GM21423 (cell line): ENCODE results near the gene PSMD6.

Experiments used
- ATAC-seq: cut with Tn5 transposase; IDR thresholded peaks from one replicate; pipeline ENCODE4 v1.9.1; 2021; ENCODE audit warnings: mild to moderate bottlenecking, moderate library complexity; ENCODE audit not compliant: unreplicated experiment

The PSMD6 gene

DNA sequence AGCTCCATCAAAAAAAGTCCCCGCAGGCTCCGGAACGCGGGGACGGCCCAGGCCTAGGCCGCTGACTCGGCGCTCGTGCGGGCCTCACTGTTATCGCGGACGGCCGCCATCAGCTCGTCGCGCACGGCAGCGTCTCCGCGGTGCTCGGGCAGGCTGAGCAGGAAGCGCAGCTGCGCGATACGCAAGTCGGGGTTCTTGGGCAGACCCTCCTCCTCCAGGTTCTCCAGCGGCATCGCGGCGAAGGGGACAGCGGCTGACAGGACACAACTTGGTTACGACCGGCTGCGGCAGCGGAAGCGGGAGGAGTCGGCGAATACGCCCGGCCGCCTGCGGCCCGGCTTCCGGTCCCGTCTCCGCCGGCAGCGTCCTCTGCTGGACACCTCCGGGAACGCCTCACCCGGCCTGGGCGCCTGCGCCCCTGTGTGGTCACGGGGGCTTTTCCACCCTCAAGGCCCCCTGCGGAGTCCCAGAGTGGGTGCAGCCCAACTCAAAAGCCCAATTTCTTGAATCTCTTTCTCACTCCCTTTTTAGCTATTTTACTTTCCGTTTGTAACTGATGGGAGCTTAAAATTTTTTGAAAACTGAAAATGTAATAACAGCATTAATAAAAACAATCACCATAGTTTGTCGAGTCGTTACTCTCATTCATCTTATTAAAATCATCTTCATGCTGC, at the start of gene PSMD6:
Gene PSMD6, minus strand, starts transcription at position 308 of the 674 bp plus-strand sequence. Its CDS starts 75 bp downstream, at position 233.
- ATAC-seq: peak; percentile 97

DNA sequence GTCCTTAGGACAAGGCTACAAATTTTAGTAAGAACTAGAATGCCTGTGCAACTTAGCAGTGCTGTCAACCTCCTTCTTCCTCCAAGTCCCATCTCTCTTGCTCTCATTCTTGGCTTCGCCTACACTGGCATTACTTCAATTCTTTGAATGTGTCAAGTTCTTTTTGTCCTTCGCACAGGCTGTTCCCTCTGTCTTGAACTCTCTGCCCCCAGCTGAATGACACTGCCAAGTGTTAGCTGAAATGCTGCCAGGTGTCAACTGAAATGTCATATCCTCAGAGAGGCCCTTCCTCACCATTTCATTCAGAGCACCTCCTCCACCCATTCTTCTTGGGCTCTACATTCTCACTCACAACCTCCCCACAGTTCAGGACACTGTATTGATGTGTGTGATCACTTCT, 48.8 kb upstream of the PSMD6 start:
- ATAC-seq: no peak

DNA sequence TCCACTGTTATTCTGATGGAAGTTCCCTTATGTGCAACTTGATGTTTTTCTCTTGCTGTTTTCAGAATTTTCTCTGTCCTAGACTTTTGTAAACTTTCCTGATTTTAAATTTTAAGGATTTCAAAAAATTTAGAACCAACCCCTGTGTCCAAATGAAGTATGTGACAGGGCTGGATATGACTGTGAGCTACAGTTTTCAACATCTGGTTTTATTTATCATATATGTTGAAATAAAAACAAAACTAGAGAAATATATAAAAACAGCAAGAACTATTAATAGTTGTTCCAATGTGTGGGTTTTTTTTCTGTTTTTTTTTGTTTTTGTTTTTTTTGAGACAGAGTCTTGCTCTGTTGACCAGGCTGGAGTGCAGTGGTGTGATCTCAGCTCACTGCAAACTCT, 47.4 kb upstream of the PSMD6 start:
- no peak for ATAC-seq

DNA sequence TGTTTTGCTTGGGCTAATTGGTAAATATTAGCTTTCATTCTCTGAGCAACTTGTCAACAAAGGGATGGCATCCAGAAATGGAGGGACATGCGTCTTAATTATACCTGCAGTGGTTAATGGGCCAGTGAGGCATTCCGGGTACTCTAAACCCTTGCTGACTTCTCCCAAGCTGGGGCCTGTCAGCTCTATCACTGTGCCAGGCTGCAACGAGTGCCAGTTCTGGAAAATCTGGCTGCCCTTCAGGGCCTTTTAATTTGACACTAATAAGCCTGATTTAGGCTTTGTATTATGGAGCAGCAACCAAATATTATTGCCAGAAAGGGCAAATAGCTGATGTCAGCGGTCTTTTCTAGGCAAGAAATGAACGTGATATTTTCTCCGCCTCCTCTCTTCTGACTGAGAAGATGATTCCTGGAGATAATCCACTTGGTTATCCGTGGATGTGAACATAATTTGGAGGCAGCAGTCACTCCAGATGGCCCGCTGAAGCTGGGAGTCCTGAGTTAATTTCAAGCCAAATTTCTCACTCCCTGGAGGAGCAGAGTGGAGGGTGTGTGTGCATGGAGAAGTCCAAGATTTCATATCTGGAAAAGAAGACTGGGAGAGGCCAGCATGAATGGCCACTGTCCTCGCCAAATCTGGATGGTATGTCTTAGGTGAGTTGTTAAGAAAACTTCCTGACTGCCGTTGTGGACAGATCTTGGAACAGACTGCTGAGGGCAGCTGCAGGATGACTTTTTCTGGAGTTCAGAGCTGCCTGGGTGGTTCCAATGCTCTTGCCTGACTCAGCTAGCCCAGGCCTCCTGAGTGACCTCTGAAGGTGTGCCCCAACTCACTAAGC, 44.4 kb upstream of the PSMD6 start:
- no peak for ATAC-seq

DNA sequence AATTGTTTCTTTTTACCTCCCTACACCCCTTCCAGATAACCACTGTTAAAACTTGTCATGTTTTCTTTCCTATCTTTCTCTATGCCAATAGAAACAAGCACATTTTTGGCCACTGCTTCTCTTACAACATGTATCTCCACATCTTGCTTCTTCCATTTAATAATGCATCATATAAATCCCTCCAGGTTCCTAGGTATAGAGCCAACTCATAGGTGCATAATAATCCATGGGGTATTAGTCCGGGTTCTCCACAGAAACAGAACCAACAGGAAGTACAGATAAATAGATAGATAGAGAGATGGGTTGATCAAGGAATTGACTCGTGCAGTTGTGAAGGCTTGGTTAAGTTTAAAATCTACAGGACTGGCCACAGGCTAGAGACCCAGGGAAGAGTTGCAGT, 41.5 kb upstream of the PSMD6 start:
- no peak for ATAC-seq

DNA sequence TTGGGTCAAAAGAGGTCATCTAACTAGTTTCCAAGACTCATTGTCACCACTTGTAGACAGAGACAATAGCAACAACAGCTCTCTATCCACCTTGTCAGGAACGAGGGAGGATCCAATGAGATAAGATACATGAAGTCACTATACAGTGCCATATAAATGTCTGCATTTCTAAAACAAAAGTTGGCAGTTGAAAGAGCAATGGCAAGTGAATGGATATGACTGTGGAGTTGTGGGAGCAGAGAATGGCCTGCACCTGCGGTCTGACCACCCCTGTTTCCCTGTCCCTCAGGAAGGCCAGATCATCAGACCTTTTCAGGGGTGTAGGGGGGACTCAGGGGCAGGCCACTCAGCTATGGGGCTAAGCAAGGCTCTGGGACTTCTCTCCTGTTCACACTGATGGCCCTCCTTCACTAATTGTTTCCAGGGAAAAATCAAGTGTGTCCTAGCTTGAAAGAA, 40.7 kb upstream of the PSMD6 start:
- ATAC-seq: no peak

DNA sequence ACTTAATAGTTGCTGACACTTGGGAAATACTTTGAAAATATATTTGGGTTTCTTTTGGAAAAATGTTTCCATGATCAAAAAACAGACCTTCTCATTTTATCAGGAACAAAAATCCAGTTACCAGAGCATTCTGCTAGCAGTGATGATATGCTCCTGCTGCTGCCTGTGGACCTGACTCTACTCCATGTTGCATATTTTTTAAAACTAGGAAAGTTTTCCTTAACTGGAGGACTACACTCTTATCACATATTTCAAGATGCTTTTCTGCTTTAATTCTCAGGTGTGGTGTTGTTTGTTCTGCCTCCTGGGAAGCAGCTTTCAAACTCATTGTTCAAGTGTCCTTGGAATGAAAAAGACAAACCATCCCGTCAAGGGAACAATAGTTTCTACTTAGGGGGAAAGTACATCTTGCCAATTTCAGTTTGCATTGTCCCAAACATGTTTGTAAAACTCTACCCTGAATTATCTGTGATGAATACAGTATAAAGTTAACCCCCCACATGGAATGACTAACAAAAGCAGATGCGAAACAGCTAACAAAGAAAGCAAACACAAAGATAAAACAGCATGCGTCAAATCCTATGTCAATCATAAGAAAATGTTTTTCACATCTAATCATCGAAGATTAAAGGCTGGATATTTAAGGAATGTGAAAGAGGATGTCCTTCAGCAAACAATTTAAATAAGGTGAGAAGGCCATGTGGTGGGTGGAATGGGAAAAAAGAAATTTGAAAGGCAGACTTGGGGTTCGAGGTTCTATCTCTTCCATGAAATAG, 40.1 kb upstream of the PSMD6 start:
- ATAC-seq: no peak

DNA sequence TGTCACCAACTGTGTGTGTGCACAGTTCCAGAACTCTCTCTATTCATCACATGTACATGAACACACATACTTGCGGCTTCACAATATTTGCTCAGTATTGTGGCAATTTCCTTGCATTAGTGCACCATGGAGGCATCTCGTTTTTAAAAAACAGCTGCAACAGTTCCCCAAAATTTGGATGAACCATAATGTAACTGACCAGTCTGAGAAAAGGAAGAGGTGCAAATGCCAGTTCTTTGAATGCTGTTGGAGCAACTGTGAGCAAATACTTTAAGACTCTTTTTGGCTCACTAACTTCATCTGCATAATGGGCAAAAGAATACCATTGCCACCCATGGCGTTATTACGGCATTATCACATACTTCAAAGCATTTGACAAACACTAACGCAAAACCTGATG, 38.3 kb upstream of the PSMD6 start:
- no peak for ATAC-seq

DNA sequence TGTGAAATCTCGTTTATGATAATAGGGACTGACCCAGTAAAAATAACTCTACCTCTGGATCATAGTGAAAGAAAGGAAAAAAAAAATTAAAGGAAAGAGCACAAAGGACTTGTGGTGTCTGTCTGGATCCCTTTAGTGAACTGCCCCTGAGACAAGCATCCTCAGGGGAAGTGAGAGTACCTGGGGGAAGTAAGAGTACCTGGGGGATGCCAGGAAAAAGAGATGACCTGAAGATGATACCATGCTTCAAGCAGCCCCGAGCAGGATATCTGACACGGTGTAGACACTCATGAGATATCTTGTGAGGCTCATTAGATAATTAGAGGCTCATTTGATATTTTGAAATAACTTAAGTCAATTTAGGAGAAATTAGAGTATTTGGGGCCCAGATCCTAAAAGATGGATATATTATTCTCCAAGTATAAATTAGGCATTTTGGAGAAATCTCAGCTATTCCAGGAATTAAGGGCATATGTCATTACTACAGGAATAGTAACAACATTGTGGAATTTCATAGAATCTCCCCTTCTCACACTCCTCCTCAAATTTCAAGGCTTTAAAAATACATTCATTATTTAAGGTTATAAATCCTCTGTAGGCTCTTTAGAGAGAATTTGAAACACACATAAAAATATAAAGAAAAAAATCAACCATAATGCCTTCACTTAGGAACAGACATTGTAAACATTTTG, 36.3 kb upstream of the PSMD6 start:
- ATAC-seq: no peak

DNA sequence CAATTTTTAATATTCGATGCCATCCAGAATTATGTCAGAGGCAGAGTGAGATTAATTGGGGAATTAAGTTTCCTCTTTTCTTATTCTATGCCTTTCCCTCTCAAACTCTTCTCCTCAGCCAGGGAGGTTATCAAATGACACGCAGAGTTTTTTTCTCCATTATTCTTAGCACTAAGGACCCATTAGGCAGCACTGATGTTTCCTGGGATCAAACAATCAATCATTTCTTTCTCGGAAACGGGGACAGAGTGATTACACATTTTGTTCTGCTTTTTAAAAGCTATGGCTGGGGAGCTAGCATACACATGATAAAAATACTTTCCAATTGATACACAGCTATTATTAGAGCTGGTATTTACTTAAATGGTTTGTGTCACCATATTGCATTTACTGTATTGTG, 35.3 kb upstream of the PSMD6 start:
- no peak for ATAC-seq

DNA sequence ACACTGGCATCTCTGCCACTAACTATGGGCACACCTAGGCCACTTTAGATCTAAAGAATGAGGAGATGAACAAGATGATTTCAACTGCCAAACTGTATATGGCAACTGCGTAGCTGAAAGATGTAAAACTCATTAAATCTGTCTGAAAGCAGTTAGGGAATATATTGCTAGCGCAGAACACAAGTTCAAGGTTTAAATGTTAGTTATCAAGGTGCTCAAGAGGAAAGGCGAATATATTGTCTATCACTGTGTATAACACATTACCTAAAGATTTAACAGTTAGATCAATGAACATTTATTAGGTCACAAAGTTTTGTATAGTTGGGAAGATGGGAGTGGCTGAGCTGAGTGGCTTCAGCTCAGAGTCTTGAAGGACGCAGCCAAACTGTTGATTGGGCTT, 33.9 kb upstream of the PSMD6 start:
- ATAC-seq: no peak

DNA sequence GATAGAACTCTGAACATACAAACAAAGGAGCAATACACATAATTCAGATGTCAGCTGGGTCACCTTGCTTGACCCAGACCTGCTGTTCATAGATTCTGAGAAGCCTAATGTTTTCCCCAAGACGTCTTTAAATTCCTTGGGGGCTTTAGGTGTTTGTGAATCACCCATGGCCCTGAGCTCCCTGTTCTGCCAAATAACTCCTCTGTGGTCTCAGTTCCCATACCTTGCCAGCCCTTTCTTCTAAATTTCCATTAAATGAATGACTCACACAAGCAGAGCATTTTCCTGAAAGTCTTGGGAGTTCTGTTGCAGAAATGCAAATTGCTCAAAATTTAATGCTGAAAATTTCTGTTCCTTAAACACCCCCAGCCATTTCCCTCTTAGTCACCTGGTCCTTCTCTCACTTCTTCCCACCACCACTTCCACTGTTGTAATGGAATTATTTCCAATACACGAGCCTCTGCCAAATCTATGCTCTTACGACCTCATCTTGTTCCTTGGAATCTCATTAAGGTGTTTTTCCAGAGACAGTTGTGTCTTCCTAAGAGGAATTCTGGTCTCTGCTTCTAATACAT, 33.4 kb upstream of the PSMD6 start:
- no peak for ATAC-seq

DNA sequence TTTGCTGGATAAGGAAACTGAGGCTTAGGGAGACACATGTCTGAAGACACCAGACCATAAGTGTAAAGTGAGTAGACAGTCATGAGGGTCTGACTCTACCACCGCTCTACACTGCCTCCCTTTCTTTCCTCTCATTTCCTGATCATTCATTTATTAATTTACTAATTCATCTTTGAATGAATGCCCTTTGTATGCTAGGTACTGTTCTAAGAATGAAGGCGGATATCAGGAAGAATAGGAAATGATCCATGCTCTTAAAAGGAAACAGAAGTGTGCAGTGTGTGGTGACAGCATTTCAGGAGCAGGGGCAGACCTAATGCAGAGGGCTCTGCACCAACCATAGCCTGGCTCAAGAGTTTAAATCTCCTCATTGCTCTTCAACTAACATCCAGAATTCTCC, 31.8 kb upstream of the PSMD6 start:
- no peak for ATAC-seq

DNA sequence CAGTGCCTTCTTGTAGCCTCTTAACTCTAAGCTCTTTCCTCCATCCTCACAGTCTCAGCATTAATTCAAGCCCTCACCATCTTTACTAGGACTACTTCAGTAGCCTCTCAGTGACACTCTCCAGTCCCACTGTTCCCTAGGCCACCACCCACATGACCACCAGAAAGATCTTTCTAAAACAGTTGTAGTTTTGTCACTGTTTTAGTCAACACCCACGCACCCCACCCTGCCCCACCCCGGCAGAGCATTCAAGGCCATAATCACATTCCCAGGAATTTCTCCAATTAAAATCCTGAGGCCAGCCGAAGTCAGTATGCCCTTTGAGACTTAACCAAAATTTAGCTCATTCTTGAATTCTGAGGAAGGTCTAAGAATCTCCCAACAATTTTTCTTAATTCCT, 31.2 kb upstream of the PSMD6 start:
- no peak for ATAC-seq

DNA sequence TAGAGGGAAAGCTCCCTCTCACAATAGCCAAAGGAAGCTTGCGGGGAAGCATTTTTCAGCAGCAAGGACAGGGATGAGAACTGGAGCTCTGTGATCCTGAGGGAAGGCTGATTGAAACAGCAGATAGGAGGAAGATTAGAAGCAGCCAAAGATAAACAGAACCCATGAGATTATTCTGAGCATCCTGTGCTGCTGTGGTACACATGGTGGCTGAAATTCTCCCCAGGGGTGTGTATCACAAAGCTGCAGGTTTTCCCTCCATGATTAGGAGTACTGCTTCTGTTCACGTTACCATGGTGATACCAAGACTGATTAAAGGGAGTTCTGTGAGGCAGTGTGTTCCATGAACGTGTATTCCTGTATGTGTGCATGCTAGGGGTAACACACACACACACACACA, 30.3 kb upstream of the PSMD6 start:
- no peak for ATAC-seq

DNA sequence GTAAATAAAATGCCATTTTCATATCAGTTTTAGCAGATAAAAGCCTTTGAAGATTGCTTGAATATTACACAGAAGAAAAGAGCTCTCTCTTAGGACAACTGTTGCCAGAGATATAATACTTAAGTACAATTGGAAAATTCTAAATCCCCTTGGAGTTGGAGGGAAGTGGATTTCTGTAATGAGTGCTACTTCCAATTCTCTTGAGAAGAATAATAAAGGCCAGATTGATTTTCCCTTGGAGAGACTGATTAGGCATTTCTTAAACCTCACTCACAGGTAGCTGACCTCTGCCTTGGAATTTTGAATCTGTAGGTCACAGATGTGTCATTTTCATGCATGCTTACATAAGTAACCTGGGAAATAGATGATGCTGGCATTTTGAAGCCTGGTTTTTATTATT, 29.8 kb upstream of the PSMD6 start:
- ATAC-seq: no peak

DNA sequence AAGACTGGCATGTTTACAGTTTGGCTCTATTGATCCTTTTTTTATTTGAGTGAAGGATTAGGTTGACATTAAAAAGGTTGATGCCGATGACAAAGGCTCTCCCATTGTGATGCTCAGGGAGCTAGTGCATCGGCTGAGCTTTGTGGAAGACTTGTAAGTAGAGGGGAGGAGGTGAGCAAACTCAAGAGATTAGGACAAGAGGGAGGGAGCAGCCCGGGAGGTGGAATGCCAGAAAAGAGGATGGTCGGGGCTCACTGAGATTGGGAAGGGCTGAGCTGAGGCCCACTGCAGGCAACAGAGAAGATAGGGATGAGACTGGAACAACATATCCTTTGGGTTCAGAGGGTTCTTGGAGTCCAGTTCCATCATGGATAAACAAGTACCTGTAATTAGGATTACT, 26.5 kb upstream of the PSMD6 start:
- no peak for ATAC-seq

DNA sequence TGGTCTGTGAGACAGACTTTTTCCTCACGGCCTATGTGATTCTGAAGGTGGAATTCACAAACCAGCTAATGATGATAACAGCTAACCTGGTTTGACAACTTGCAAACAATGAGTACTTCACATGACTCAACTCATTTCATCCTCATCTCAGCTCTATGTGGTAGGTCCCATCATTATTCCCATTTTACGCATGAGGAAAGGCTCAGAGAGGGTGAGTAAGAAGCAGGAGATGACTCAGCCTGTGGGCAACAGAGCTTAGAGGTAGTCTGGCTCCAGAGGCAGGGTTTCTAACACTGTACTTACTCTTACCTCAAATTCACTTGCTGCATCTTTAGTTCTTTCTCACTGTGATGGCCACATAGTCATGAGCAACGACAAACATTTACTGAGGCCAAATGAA, 25.8 kb upstream of the PSMD6 start:
- no peak for ATAC-seq

DNA sequence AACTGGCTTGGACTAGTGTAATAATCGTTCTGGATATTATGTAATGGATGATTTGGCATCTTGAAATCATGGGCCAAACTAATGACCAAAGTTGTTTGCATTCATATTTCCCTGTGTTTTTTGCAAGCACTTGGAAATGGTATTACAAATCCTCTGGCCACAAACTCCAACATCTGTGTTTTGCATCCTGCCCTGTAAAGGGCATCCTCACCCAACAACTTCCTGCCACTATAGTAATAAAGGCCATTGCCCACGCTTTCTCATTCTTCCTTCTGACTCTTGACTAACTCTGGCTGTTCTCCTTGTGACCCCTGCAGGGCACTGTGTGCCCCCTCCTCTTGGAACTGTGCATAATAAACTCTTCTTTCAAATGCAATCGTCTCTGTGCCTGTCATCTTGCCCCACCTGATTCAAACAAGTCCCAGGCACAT, 25.4 kb upstream of the PSMD6 start:
- no peak for ATAC-seq

DNA sequence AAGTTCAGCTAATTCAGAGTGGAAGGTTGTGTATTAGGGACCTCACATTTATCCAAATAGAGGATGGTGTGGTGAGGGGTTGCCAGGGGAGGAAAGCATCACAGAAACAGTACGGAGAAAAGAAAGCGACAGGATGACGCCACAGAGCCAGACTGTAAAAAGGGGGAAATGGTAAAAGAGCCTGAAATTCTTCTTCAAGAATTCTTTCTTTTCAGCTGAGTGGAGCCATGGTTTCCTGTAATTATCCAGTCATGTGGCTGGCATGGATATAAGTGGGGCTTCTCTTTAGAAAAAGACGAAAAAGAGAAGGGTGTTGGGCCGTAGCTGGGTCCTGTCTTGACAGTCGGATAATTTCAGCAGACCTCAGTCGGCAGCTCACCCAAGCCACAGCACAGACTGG, 24.5 kb upstream of the PSMD6 start:
- ATAC-seq: no peak
